NCI-H2196 (cell line): Measurements from ENCODE around the gene POU2F3.

Source experiments
- DNase-seq: peaks from one replicate; lab custom pipeline; 2025; ENCODE audit not compliant: unreplicated experiment; lab: John Stamatoyannopoulos, UW

Gene POU2F3

GRCh38 chr11:120226242-120226641, 13.7 kb upstream of the POU2F3 start:
- DNase-seq = no peak

DNA sequence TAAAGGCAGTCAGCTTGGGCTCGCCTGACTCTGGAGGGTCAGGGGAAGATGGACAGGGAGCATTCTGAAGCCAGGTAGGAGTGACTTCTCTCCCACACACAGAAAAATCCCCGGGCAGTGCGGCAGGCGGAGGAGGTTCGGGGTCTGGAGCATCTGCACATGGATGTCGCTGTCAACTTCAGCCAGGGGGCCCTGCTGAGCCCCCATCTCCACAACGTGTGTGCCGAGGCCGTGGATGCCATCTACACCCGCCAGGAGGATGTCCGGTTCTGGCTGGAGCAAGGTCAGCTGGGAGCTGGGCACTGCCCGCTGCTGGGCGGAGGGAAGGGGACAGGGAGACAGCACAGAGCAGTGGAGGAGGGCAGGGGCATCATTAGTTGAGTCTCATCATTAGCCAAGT, 13.2 kb upstream of the POU2F3 start:
- no peak for DNase-seq

GRCh38 chr11:120227228-120227852, 12.6 kb upstream of the POU2F3 start:
- no peak for DNase-seq

DNA sequence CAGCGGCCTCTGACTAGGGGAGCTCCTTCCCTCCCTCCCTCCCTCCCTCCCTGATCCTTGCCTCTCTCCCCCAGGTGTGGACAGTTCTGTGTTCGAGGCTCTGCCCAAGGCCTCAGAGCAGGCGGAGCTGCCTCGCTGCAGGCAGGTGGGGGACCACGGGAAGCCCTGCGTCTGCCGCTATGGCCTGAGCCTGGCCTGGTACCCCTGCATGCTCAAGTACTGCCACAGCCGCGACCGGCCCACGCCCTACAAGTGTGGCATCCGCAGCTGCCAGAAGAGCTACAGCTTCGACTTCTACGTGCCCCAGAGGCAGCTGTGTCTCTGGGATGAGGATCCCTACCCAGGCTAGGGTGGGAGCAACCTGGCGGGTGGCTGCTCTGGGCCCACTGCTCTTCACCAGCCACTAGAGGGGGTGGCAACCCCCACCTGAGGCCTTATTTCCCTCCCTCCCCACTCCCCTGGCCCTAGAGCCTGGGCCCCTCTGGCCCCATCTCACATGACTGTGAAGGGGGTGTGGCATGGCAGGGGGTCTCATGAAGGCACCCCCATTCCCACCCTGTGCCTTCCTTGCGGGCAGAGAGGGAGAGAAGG, 11.1 kb upstream of the POU2F3 start:
- DNase-seq = no peak

GRCh38 chr11:120229451-120230424, 10.2 kb upstream of the POU2F3 start:
- peak; percentile 15 for DNase-seq

DNA sequence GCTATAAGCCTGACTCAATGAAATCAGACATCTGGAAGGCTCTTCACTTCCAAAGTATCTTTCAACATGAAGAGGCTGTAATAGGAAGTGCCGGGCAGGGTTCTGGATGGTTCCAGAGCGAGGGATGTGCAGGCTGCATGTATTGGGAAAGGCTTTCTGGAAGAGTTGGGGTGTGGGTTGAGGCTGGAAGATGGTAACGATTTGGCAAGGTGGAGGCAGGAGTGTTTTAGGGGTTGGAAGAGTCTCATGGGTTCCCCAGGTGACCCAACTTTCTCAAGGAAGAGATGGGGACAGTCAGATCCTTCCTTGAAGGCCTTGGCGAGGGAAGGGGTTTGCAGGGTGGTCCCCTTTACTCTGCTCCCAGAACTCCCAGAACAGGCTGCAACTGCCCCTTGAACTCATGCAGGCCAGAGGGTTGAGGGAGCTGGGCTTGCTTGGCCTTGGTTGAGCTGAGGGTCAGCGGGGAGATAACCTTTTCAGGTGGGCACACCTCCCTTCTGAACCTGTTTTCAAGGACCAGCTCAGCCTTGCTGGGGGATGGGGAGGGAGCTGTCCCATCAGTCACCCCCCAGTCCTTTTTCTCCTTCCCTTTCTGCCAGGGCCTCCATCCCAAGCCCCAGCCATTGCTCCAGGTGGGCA, 9.4 kb upstream of the POU2F3 start:
- DNase-seq = no peak

DNA sequence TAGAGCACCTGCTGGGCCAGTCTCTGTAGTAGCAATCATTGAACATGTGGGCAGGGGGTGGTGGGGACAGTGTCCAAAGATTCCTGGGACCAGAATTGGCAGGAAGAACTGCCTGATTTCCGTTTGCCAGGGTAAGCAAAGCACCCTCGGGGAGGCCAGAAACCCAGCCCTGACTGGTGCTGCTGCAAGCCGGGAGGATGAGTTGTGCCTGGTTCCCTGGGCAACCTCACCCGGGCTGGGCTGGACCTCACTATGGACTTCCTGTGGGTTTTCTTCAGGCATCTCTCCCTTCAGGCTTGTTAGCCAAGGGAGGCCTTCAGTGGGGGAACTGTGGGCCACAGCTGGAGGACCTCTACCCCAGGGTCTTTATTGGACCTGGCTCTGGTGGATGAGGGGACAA, 8.0 kb upstream of the POU2F3 start:
- no peak for DNase-seq

DNA sequence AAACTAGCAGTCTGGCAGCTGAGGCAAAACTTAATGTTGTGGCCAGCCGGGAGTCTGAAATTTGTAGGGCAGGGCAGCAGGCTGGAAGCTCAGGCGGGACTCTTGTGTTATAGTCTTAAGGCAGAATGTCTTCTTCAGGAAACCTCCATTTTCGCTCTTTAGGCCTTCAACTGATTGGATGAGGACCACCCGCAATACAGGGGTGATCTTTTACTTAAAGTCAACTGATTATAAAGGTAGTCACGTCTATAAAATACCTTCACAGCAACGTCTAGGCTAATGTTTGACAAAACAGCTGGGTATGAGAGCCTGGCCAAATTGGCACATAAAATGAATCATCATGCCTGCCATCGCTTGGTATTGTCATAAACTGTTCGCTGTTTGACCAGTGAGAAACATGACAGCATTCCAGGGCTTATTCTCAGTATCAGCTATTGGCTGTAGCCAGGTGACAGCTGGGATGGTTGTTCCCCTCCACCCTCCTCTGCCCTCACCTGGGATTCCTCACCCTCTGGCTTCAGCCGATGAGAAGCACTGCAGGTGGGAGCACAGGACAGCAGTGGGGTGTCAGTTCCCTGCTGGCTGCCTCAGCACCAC, 6.6 kb upstream of the POU2F3 start:
- DNase-seq = no peak

DNA sequence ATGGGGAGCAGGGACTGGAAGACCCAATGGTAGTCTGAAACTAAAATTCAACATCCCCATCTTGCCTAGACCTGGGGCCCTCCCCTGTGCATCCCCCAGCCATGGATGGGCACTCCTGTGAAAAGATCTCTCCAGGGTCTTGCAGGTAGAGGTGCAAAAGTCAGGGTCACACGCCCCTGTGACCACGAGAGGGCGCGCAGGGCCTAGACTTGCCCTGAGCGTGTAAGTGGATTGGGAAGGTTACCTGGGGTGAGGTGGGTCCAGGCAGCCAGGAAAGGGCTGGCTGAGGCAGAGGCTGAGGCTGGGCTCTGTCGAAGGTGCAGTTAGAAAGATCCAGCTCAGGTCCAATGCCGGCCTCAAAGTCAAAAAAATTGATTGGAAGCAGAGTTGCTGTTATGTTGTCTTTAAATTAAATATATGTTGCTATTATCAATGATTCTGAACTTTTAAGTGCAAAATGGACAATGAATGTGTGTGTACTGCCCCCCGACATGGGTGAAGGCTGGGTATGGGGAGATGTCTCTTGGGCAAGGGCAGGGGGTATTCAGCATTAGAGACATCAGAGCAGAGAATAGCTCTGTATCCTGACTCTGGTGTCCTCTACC, 4.8 kb upstream of the POU2F3 start:
- DNase-seq = peak; percentile 68

DNA sequence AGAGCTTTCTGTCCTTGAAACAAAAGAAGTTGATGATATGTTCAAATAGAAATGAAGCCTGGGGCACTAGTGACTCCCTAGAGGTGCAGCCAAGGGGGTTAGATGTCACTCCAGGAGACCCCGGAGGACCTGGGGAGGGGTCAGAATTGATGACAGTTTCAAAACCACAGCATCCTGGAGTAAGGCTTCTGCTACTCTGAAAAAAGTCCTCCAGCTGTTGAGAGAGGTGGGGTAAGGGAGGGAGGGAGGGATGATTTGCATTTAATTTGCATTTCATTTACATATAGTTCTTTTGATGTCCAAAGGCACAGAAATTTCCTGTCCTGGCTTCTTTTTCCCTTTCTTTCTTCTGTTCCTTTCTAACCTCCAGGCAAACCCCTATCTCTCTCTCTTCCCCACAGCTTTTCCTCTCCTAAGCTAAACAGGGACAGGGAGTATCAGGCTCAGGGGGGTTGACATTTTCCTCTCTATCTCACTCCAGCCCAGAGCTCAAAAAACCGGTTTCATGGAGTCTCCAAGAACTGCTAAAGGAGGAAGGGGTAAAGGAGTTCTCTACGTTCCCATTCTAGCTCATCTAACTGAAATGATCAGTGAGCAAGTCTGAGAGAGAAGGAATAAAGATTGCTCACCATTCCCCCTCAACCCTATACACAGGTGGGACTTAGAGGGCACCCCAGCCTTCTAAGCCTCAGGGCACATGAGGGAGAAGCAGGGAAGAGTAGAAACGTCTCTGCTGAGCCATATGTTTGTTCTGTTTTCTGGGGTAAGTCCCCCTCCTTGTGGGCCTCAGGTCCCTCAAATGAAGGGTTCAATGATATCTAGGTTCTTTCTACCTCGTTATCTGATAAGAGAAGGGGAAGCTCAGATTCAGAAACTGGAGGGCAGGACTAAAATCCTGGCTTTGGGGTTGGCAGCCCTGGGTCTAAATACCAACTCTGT, 3.5 kb upstream of the POU2F3 start:
- DNase-seq = no peak

GRCh38 chr11:120238968-120239620, 846 bp upstream of the POU2F3 start:
- DNase-seq = no peak

GRCh38 chr11:120240866-120241265, 926 bp downstream of the POU2F3 start:
- no peak for DNase-seq

- no peak for DNase-seq
These were observed 1.3 kb downstream of the POU2F3 start for GRCh38 chr11:120241277-120241676.

- DNase-seq = no peak
These were observed 3.3 kb downstream of the POU2F3 start for GRCh38 chr11:120243221-120243620.

DNA sequence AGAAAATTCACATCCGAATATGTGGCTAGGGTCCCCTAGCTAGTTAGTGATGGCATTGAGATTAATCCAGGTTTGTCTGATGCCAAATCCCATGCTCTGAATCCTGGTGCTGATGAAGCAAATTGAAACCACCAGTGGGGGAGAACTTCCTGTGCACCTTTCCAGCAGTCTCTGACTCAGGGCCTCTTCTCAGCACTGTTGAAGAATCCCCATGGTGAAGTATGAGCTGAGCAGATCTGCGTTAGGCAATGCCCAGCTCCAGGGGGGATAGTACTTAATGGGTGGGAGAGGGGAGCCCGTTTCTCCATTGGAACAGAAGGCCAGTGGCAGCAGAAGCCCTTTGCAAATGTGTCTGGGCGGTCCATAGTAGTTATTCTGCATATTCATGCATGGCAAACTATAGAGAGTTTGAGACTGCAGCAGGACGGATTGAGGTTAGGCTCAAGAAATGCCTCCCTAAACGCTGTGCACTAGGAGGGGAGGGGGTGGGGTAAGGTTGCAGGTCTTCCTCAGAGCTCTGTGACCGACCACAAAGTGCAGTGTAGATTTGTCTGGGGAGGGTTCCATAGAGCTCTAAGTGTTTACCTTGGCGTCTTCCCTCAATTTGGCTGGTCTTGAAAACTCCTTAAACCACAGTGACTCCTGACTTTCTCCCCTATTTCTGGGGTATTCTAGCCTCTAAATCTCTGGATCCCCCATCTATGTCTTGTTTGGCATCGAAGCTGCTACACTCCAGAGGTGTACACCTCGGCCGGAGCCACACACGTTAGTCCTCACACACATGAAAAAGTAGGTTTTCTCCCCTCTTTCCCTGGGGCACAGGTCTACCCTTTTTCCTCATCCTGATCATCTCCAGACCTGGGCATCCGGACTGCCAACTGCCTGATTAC, 4.8 kb downstream of the POU2F3 start:
- DNase-seq = no peak

GRCh38 chr11:120245434-120245833, 5.5 kb downstream of the POU2F3 start:
- DNase-seq = no peak

- DNase-seq = no peak
These were observed 8.8 kb downstream of the POU2F3 start for GRCh38 chr11:120248551-120249278.
